ENCODE data around the gene FOXJ3. TPM values are rescaled to one million over a fixed set of nuclear protein-coding genes. Genes with fewer than 3 reads are reported as not detected.

FOXJ3 gene
- total and polyA plus RNA-seq, 2 of the 13 experiments (the other 11 are each of a cell fraction or from before 2014, with no cell fraction given): 16.6 to 48.5 TPM

- TF ChIP-seq ELK4 (CRISPR knock-in tag; IDR thresholded peaks at IDR 0.05; ENCODE audit: borderline replicate concordance) (no peak), MAFF (IDR thresholded peaks at IDR 0.05; ENCODE audit: low read depth, low read length) (no peak), ONECUT2 (CRISPR knock-in tag; IDR thresholded peaks at IDR 0.05) (no peak), GLI4 (CRISPR knock-in tag; IDR thresholded peaks at IDR 0.05; ENCODE audit: borderline replicate concordance) (no peak), SAP130 (CRISPR knock-in tag; IDR thresholded peaks at IDR 0.05; ENCODE audit: low read depth) (peak; percentile 86), MAX (IDR thresholded peaks at IDR 0.05) (no peak), ZNF230 (CRISPR knock-in tag; IDR thresholded peaks at IDR 0.05) (no peak), BCL6 (CRISPR knock-in tag; IDR thresholded peaks at IDR 0.05) (peak; percentile 80), ZFP82 (CRISPR knock-in tag; IDR thresholded peaks at IDR 0.05; ENCODE audit: borderline replicate concordance) (no peak), E2F5 (CRISPR knock-in tag; conservative IDR thresholded peaks at IDR 0.05) (no peak), ZNF678 (CRISPR knock-in tag; IDR thresholded peaks at IDR 0.05) (no peak), JARID2 (CRISPR knock-in tag; IDR thresholded peaks at IDR 0.05; ENCODE audit: insufficient replicate concordance) (no peak), PAX8 (CRISPR knock-in tag; IDR thresholded peaks at IDR 0.05; ENCODE audit: borderline replicate concordance) (no peak), SRF (IDR thresholded peaks at IDR 0.05; ENCODE audit: low read depth, low read length) (no peak), JUNB (CRISPR knock-in tag; IDR thresholded peaks at IDR 0.05; ENCODE audit: borderline replicate concordance) (no peak), ZNF782 (CRISPR knock-in tag; IDR thresholded peaks at IDR 0.05; ENCODE audit: borderline replicate concordance) (no peak), PITX1 (CRISPR knock-in tag; IDR thresholded peaks at IDR 0.05) (peak; percentile 88), ZNF547 (CRISPR knock-in tag; IDR thresholded peaks at IDR 0.05) (no peak), MTA1 (CRISPR knock-in tag; IDR thresholded peaks at IDR 0.05; ENCODE audit: borderline replicate concordance) (no peak), ZNF800 (CRISPR knock-in tag; IDR thresholded peaks at IDR 0.05) (no peak), ZNF83 (CRISPR knock-in tag; IDR thresholded peaks at IDR 0.05; ENCODE audit: borderline replicate concordance) (no peak), MBNL3 (CRISPR knock-in tag; conservative IDR thresholded peaks at IDR 0.05) (no peak), KAT2B (IDR thresholded peaks at IDR 0.05; ENCODE audit: borderline replicate concordance, low read depth, low read length) (no peak), RFXANK (CRISPR knock-in tag; IDR thresholded peaks at IDR 0.05) (no peak), MXD4 (CRISPR knock-in tag; IDR thresholded peaks at IDR 0.05) (0 out of 2 replicates have a peak, but pooled peaks have one; percentile 55), GMEB1 (CRISPR knock-in tag; IDR thresholded peaks at IDR 0.05; ENCODE audit: borderline replicate concordance) (peak; percentile 39; the same call in 1 of the 2 replicates), PLRG1 (conservative IDR thresholded peaks at IDR 0.05) (no peak)
These were observed 120.6 kb downstream of the FOXJ3 start (continued) for GRCh38 chr1:42214447-42214871.
